HG02588 (cell line): ENCODE results near the gene GMPR2.

Experiments used
- ATAC-seq: cut with Tn5 transposase; IDR thresholded peaks from one replicate; pipeline ENCODE4 v1.9.1; 2021; ENCODE audit warnings: mild to moderate bottlenecking, moderate library complexity; ENCODE audit not compliant: unreplicated experiment

The GMPR2 gene

DNA sequence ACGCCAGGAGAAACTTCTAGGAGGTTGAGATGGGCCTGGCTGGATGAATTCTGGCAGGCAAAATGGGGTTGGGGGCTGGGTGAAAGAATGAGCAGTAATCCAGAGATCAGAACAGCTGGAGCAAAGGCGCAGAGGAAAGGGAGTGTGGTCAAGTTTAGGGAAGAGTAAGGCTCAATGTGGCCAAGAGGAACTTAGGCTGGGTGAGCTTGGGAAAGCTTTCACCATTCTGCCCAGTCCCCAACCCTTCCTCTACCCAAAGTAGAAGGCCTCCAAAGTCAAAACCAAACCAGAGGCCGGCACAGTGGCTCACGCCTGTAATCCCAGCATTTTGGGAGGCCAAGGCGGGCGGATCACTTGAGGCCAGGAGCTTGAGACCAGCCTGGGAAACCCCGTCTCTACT lies 48.9 kb downstream of the GMPR2 start:
- no peak for ATAC-seq

DNA sequence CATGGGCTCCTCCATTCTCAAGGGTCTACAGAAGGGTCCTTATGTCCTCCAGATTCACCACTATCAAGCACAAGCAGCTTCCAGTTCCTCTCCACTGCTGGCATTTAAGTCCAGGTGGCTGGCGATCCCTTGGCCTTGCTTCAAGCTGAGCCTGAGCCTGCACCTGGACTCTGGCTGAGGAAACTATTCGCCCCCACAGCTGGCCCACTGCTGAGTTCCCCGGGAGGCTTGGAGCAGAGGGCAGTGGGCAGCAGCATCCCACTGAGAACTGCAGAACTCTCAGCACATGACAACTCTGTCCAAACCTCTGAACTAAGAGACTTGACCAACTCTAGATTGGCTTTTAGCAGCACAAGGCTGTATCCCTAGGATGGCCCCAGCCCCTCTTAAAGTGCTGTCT lies 50.0 kb downstream of the GMPR2 start:
- no peak for ATAC-seq

DNA sequence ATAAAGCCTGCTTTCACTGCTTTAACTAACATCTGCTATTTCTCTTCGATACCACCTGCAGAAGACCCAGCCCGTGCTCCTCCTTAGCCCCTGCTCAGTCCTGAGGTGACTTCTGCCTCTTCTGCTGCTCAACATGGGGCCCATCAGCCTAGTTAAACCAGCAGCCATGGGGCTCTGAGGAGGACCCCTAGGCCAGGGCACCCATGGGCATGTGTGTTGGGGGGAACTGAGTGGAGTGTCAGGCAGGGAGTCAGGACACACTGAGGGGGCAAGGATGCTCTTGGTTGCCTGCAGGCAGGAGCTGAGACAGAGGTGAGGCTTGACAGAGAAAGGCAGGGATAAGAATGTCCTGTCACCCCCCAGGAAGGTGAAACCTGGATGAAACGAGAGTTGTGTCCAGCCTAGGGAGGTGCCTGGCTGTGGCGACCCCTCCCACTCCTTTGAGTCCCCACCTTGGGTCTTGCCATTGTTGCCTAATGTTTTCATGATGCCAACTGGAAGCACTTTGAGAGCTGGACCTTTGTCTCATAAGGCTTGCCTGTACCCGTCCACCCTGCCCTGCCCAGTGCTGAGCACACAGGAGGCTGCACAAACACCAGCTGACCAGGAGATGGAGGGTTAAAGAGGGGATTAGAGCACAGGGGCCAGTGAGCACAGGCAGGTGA lies 51.2 kb downstream of the GMPR2 start:
- no peak for ATAC-seq

DNA sequence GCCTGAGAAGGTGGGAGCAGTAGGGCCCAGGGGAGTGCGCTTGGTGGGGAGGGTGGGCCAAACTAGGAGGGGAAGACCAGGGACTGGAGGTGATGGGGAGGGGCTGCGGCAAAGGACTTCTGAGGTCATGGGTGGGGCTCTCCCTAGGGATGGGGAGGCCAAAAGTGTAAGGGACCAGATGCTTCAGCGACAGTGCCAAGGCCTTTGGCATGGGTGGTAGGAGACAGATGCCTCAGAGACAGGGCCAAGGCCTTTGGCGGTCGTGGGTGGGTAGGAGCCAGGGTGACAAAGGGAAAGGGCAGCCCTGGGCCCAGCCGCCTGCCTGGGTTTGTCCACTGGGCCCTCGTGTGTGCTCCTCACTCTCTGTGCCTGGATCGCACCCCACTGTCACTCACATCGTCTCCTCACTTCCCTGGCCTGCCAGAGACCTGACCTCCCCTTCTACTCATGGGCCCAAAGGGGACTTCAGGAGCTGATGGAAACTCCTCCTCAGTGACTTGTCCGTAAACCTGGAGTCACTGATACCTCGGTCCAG lies 51.8 kb downstream of the GMPR2 start:
- no peak for ATAC-seq

DNA sequence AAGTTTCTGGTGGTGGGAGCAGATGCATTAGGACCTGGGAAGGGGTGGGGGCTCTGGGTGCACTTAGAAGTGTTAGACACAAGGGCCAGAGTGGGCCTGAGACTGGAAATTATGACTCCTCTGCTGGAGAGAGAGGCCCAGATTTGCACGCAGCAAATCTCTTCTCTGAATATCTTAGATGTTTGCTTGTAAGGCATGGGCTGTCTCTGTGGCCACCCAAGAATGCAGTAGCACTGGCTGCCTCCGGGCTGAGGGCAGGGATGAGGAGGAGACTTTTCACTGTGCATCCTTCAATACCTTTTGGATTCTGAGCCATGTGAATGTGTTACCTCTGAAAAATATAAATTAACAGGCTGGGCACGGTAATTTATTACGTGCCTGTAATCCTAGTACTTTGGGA lies 52.6 kb downstream of the GMPR2 start:
- ATAC-seq = no peak

DNA sequence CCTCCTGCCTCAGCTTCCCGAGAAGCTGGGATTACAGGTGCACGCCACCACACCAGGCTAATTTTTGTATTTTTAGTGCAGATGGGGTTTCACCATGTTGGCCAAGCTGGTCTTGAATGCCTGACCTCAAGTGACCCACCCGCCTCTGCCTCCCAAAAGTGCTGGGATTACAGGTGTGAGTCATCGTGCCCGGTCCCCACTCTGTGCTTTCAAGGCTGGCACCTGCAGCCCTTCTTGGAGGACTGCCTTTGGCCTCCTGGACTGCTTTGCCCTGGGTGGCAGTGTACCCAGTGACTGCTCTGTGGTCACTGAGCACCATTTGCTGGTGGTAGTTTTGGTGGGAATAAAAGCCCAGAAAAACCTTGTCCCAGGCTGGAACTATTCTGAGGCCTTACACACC lies 54.3 kb downstream of the GMPR2 start:
- no peak for ATAC-seq
